Chondrocyte (in vitro differentiated cells): Measurements from ENCODE around the gene FAM234A. TPM values are rescaled to one million over a fixed set of nuclear protein-coding genes. Genes with fewer than 3 reads are reported as not detected.

Source experiments
- DNase-seq: peaks from one replicate; pipeline ENCODE4 v3.0.0; 2021; ENCODE audit warnings: mixed read lengths, low spot score
- H3K27ac Mint-ChIP-seq: one replicate; pipeline ENCODE4 v1.8.0; 2021; ENCODE audit warnings: mild to moderate bottlenecking, moderate library complexity, mixed read lengths; ENCODE audit not compliant: unreplicated experiment
- H3K27me3 Mint-ChIP-seq: 2 replicates; pipeline ENCODE4 v1.8.0; 2021; ENCODE audit warnings: low read depth, mixed read lengths
- H3K36me3 Mint-ChIP-seq: 2 replicates; pipeline ENCODE4 v1.8.0; 2021; ENCODE audit warnings: low read depth, mixed read lengths
- H3K4me1 Mint-ChIP-seq: 2 replicates; pipeline ENCODE4 v1.8.0; 2021; ENCODE audit warnings: low read depth, mild to moderate bottlenecking, mixed read lengths
- H3K4me3 Mint-ChIP-seq: one replicate; pipeline ENCODE4 v1.8.0; 2021; ENCODE audit warnings: mild to moderate bottlenecking, moderate library complexity, mixed read lengths; ENCODE audit not compliant: unreplicated experiment
- H3K9me3 Mint-ChIP-seq: 2 replicates; pipeline ENCODE4 v1.8.0; 2021; ENCODE audit warnings: low read depth, mixed read lengths
- CTCF ChIP-seq: fragments of 200-600 bp; sonication (generic); IDR thresholded peaks from 2 replicates; pipeline ENCODE4 v1.5.0; 2021; ENCODE audit warnings: antibody characterized with exemption, mild to moderate bottlenecking, moderate library complexity
- total RNA-seq: library from RNA; stranded (reverse); gene quantifications from 3 replicates; pipeline ENCODE4 v1.2.1, GENCODE V29; 2021

FAM234A gene
- total RNA-seq, 1 donor from 2014 or later: 122 TPM

DNA sequence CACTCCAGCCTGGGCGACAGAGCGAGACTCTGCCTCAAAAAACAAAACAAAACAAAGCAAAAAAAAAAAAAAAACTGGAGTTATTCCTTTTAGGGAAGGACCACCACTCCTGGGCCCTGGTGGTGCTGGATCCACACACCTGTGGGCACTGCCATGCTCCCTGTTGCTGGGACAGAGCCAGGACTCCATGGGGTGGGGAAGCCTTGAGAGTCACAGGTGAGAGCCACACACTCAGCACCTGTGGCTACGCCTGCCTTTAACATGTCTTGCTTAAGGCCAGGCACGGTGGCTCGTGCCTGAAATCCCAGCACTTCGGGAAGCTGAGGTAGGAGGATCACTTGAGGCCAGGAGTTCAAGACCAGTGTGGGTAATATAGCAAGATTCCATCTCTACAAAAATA, 66.6 kb downstream of the FAM234A start:
- no peaks in the 10 kb centered on the region for H3K4me1 Mint-ChIP-seq
- peaks cover 10% of the 10 kb centered on the region for H3K36me3 Mint-ChIP-seq
- no peak for TF ChIP-seq CTCF
- H3K4me3 Mint-ChIP-seq: no peak overlapping the region
- H3K9me3 Mint-ChIP-seq: no peaks in the 10 kb centered on the region
- DNase-seq: no peak
- no peaks in the 10 kb centered on the region for H3K27me3 Mint-ChIP-seq
- no peak overlapping the region for H3K27ac Mint-ChIP-seq

GRCh38 chr16:301950-302349, 67.3 kb downstream of the FAM234A start:
- Mint-ChIP-seq H3K27ac (no peak overlapping the region), H3K9me3 (no peaks in the 10 kb centered on the region), H3K4me3 (no peak overlapping the region), H3K4me1 (no peaks in the 10 kb centered on the region), H3K27me3 (no peaks in the 10 kb centered on the region), H3K36me3 (peaks cover 10% of the 10 kb centered on the region)
- no peak for DNase-seq
- TF ChIP-seq CTCF: no peak

GRCh38 chr16:303760-304505, 69.3 kb downstream of the FAM234A start:
- no peak overlapping the region for H3K4me3 Mint-ChIP-seq
- H3K4me1 Mint-ChIP-seq: no peaks in the 10 kb centered on the region
- no peak overlapping the region for H3K27ac Mint-ChIP-seq
- H3K27me3 Mint-ChIP-seq: no peaks in the 10 kb centered on the region
- DNase-seq: no peak
- TF ChIP-seq CTCF: no peak
- H3K9me3 Mint-ChIP-seq: no peaks in the 10 kb centered on the region
- peaks cover 10% of the 10 kb centered on the region for H3K36me3 Mint-ChIP-seq

DNA sequence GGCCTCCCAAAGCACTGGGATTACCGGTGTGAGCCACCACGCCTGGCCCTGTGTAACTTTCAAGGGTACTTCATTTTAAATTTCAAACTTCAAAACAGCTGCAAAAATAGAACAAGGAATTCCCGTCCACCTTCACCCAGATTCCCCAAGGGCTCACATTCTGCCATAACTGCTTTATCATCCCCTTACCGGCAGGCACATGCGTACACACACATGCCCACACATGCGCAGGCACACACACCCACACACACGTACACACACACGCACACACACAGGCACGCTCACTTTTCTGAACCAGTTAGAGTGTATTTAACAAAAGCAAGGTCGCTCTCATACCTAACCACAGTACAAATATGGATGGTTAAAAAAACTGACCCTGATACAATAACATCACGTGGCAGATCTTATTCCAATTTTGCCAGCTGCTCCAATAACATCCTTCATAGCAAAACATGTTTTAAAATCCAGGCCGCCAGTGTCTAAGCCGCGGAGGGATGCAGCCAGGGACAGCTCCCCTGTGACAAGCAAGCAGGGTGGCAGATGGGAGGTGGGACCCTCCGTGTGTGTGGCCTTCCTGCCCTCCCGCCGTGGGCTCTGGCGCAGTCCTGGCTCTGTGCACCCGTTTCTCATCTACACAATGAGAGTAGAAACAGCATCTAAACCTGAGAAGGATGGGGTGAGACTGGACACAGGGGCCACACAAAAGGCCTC, 71.5 kb downstream of the FAM234A start:
- no peak for TF ChIP-seq CTCF
- Mint-ChIP-seq H3K9me3 (no peaks in the 10 kb centered on the region), H3K4me3 (no peak overlapping the region), H3K36me3 (peaks cover 12% of the 10 kb centered on the region), H3K4me1 (no peaks in the 10 kb centered on the region), H3K27ac (no peak overlapping the region), H3K27me3 (no peaks in the 10 kb centered on the region)
- no peak for DNase-seq

DNA sequence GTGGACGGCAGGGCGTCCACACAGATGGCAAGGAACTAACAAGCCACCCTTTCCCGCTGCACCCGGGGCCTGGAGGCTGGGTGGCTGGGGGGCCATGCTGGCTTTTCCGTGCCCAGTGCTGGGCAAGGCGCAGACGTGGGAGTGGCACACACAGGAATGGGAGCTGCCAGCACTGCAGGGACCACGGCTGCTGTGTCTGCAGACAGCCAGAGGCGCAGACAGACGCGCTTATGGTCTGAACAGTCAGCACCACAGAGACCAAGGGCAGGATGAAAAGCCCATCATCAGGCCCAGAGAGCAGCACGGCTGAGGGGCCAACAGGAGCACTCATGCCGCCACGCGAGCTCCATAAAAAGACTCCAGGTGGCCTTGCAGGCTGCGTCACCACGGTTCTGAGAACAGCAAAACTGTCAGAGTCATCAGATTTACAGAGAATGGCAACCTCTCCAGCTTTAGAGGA, 72.3 kb downstream of the FAM234A start:
- no peak for TF ChIP-seq CTCF
- DNase-seq: no peak
- Mint-ChIP-seq H3K4me1 (no peaks in the 10 kb centered on the region), H3K9me3 (no peaks in the 10 kb centered on the region), H3K27me3 (no peaks in the 10 kb centered on the region), H3K4me3 (no peak overlapping the region), H3K36me3 (peaks cover 12% of the 10 kb centered on the region), H3K27ac (no peak overlapping the region)
